Ovary (tissue), 9 donors: ENCODE results near the gene SFMBT2. TPM values are rescaled to one million over a fixed set of nuclear protein-coding genes. Genes with fewer than 3 reads are reported as not detected.

ENCODE experiments used
- DNase-seq, 5 donors: peaks; one replicate each; pipeline ENCODE4 v3.0.0-alpha.2; 2019 to 2020
- H3K27ac ChIP-seq, 2 donors: fragments of 200-600 bp; one replicate each; pipeline versions ENCODE4 v1.5.1 to v1.8.0; 2019 to 2022
- H3K27me3 ChIP-seq: fragments of 200-600 bp; one replicate; pipeline ENCODE4 v1.8.0; 2022
- H3K36me3 ChIP-seq: fragments of 200-600 bp; sonication (generic); one replicate; pipeline ENCODE4 v1.5.1; 2019
- H3K4me1 ChIP-seq: one replicate; pipeline ENCODE4 v1.8.1; 2013; ENCODE audit warnings: mild to moderate bottlenecking, moderate library complexity; ENCODE audit not compliant: insufficient read depth
- H3K4me3 ChIP-seq: fragments of 200-600 bp; sonication (generic); one replicate; pipeline ENCODE4 v1.5.1; 2017
- H3K9me3 ChIP-seq, 2 donors: fragments of 200-600 bp in 1 of 2; sonication (generic) in 1 of 2; one replicate each; pipeline versions ENCODE4 v1.5.1 to v1.8.1; 2013 to 2019; ENCODE audit warnings: mild to moderate bottlenecking in 1 of 2, moderate library complexity in 1 of 2
- CTCF ChIP-seq, 3 donors: fragments of 450-650 bp in 2 of 3; fragments of 200-600 bp in 1 of 3; IDR thresholded peaks; one replicate each; pipeline versions ENCODE4 v1.5.1 to v1.8.0; 2016 to 2022; ENCODE audit warnings: antibody characterized with exemption in 3 of 3, mild to moderate bottlenecking in 1 of 3
- EP300 ChIP-seq: sonication (generic); formaldehyde crosslinking; IDR thresholded peaks from one replicate; pipeline ENCODE4 v1.6.1; 2017; ENCODE audit warnings: antibody characterized with exemption
- POLR2A ChIP-seq: fragments of 450-650 bp; IDR thresholded peaks from one replicate; pipeline ENCODE4 v1.6.1; 2017; ENCODE audit warnings: antibody characterized with exemption, mild to moderate bottlenecking, moderate library complexity
- WGBS, 3 donors: extraction: QIAGEN DNeasy Blood & Tissue Kit in 1 of 3; methylation state at CpG; one replicate each; pipeline versions ENCODE4 v1.1.5 to v1.1.7; 2013 to 2017; 5-methylcytosine and 5-hydroxymethylcytosine counted together
- intact Hi-C, 4 donors: fragments of 100-400 bp; cut with DNase I; formaldehyde crosslinking; loops; one replicate each; pipeline versions ENCODE4 v1.11.0 to v1.15.1; 2022 to 2023
- polyA plus RNA-seq, 2 donors: library from polyadenylated mRNA; stranded (reverse); fragments of 200-250 nt in 1 of 2; fragments of 350-450 nt in 1 of 2; fragmentation: Illumina TruSeq in 1 of 2; extraction: RNeasy Lipid Tissue Mini Kit (QIAGEN cat#74804) in 1 of 2; gene quantifications; one replicate each; pipeline ENCODE4 v1.2.3, GENCODE V29; 2013 to 2014
- total RNA-seq, 7 donors: library from RNA; depleted of rRNA in 2 of 7; stranded (reverse); fragments of >200 nt in 2 of 7; fragmentation: NEBNext Ultra II Directional in 3 of 7; extraction: Animal tissue kit (Norgen Biotek cat#: 25700) in 3 of 7; gene quantifications; one replicate each; pipeline versions ENCODE4 v1.1.0 to v1.2.4, GENCODE V29; 2016 to 2023
- donor health status: DM: no; HTN: no; CAD: no; lungs with moderate emphysema.
- donor health status: DM: no; HTN: no; CAD: no.
- donor health status: Bipolar disorder and iron deficiency.
- donor health status: DM: yes; HTN: yes; CAD: no.
- donor health status: DM: no; HTN: no; CAD: no.
- donor health status: DM: yes; HTN: yes; CAD: no.

Gene SFMBT2
- total and polyA plus RNA-seq, 9 donors: 5.0 to 28.1 (median 17.8) TPM

DNA sequence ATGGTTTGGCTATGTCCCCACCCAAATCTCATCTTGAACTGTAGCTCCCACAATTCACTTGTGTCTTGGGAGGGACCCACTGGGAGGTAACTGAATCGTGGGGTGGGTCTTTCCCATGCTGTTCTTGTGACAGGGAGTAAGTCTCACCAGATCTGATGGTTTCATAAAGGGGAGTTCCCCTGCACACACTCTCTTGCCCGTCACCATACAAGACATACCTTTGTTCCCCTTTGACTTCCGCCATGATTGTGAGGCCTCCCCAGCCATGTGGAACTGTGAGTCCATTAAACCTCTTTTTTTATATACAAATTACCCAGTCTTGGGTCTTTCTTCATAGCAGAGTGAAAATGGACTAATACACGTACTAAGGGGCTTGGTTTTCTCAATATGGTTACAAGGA lies 106.7 kb downstream of the SFMBT2 start:
- Histone ChIP-seq H3K27me3 (no peaks in the 10 kb centered on the region), H3K36me3 (no peaks in the 10 kb centered on the region), H3K27ac (no peak overlapping the region), H3K4me1 (peaks cover 7% of the 10 kb centered on the region), H3K9me3 (no peaks in the 10 kb centered on the region), H3K4me3 (no peak overlapping the region)
- DNase-seq: no peak
- TF ChIP-seq EP300 (no peak), POLR2A (no peak), CTCF (IDR thresholded peaks at IDR 0.05) (no peak)
- intact Hi-C loops: no loop called here
- WGBS, 3 donors: 94 to 96% (median 95%) methylated on average over 4 of the region's 4 CpGs

- DNase-seq: no peak
- 14 to 63% (median 58%) methylated on average over 2 of the region's 2 CpGs for WGBS, 3 donors
- H3K4me1 ChIP-seq: peaks cover 7% of the 10 kb centered on the region
- H3K36me3 ChIP-seq: no peaks in the 10 kb centered on the region
- H3K27ac ChIP-seq: no peak overlapping the region
- intact Hi-C loops: no loop called here
- no peak for TF ChIP-seq CTCF (IDR thresholded peaks at IDR 0.05)
- no peak for TF ChIP-seq POLR2A
- TF ChIP-seq EP300: no peak
- no peaks in the 10 kb centered on the region for H3K9me3 ChIP-seq
- H3K4me3 ChIP-seq: no peak overlapping the region
- no peaks in the 10 kb centered on the region for H3K27me3 ChIP-seq
These were observed 107.8 kb downstream of the SFMBT2 start for GRCh38 chr10:7302930-7303557.

GRCh38 chr10:7302392-7302906 lies 108.4 kb downstream of the SFMBT2 start:
- TF ChIP-seq EP300 (no peak), CTCF (IDR thresholded peaks at IDR 0.05) (no peak), POLR2A (no peak)
- peaks cover 7% of the 10 kb centered on the region for H3K4me1 ChIP-seq
- no peak for DNase-seq
- H3K4me3 ChIP-seq: no peak overlapping the region
- no peaks in the 10 kb centered on the region for H3K9me3 ChIP-seq
- H3K27me3 ChIP-seq: no peaks in the 10 kb centered on the region
- no peak overlapping the region for H3K27ac ChIP-seq
- 60 to 80% (median 78%) methylated on average over 4 of the region's 4 CpGs for WGBS, 3 donors
- intact Hi-C loops: no loop called here
- no peaks in the 10 kb centered on the region for H3K36me3 ChIP-seq

GRCh38 chr10:7301006-7301778 lies 109.6 kb downstream of the SFMBT2 start:
- no peak for DNase-seq
- 51 to 57% (median 53%) methylated on average over 21 of the region's 21 CpGs for WGBS, 3 donors
- intact Hi-C loops: no loop called here
- no peak overlapping the region for H3K4me3 ChIP-seq
- H3K36me3 ChIP-seq: no peaks in the 10 kb centered on the region
- TF ChIP-seq CTCF (IDR thresholded peaks at IDR 0.05): no peak
- TF ChIP-seq EP300: no peak
- TF ChIP-seq POLR2A: no peak
- no peaks in the 10 kb centered on the region for H3K27me3 ChIP-seq
- no peaks in the 10 kb centered on the region for H3K9me3 ChIP-seq
- no peak overlapping the region for H3K27ac ChIP-seq
- H3K4me1 ChIP-seq: peaks cover 7% of the 10 kb centered on the region
